Osteoblast (primary cell): ENCODE measurements around the gene CCDC87. TPM values are rescaled to one million over a fixed set of nuclear protein-coding genes. Genes with fewer than 3 reads are reported as not detected.

Source experiments
- DNase-seq: peaks from one replicate; pipeline ENCODE4 v3.0.0; 2011; ENCODE audit warnings: low spot score, mixed read lengths; ENCODE audit not compliant: insufficient read length; ENCODE audit errors: missing footprints
- H2AFZ ChIP-seq: 2 replicates; pipeline ENCODE4 v1.6.0; 2011; ENCODE audit warnings: mild to moderate bottlenecking, low read length
- H3K27ac ChIP-seq: 2 replicates; pipeline ENCODE4 v1.5.1; 2011; ENCODE audit warnings: mild to moderate bottlenecking, low read depth, low read length, moderate library complexity
- H3K27me3 ChIP-seq: 2 replicates; pipeline ENCODE4 v1.6.0; 2012; ENCODE audit warnings: mild to moderate bottlenecking, control low read depth, inconsistent platforms, low read length, moderate library complexity; ENCODE audit not compliant: insufficient read depth
- H3K36me3 ChIP-seq: 2 replicates; pipeline ENCODE4 v1.5.1; 2011; ENCODE audit warnings: mild to moderate bottlenecking, low read length, control low read depth, moderate library complexity; ENCODE audit not compliant: insufficient read depth
- H3K4me1 ChIP-seq: 2 replicates; pipeline ENCODE4 v1.5.1; 2011; ENCODE audit warnings: mild to moderate bottlenecking, low read length, control low read depth, moderate library complexity; ENCODE audit not compliant: insufficient read depth
- H3K4me2 ChIP-seq: 2 replicates; pipeline ENCODE4 v1.6.0; 2011; ENCODE audit warnings: mild to moderate bottlenecking, low read length; ENCODE audit not compliant: insufficient read depth
- H3K4me3 ChIP-seq: fragments of 200-600 bp; sonication (generic); 3 replicates; pipeline ENCODE4 v1.5.1; 2012; ENCODE audit warnings: mild to moderate bottlenecking, low read length, inconsistent platforms; ENCODE audit not compliant: insufficient read depth
- H3K79me2 ChIP-seq: 2 replicates; pipeline ENCODE4 v1.6.0; 2012; ENCODE audit warnings: mild to moderate bottlenecking, low read length, control low read depth, inconsistent platforms; ENCODE audit not compliant: insufficient read depth
- H3K9me3 ChIP-seq: 2 replicates; pipeline ENCODE4 v1.5.1; 2011; ENCODE audit warnings: low read depth, low read length, control low read depth
- H4K20me1 ChIP-seq: 2 replicates; pipeline ENCODE4 v1.6.0; 2012; ENCODE audit warnings: mild to moderate bottlenecking, low read length, control low read depth; ENCODE audit not compliant: insufficient read depth
- CTCF ChIP-seq: IDR thresholded peaks from 2 replicates; pipeline ENCODE4 v1.5.1; 2011; ENCODE audit warnings: mild to moderate bottlenecking, low read depth, low read length, moderate library complexity; ENCODE audit errors: extremely low read depth
- total RNA-seq: library from RNA; depleted of rRNA; stranded (reverse); fragments of >200 nt; gene quantifications from 2 replicates; pipeline ENCODE4 v1.2.3, GENCODE V29; 2012

Gene CCDC87
- total RNA-seq, 1 donor: 1.1 TPM

GRCh38 chr11:66628061-66628603 is 35.3 kb upstream of the CCDC87 start:
- H4K20me1 ChIP-seq: peaks cover 80% of the 10 kb centered on the region
- no peak overlapping the region for H2AFZ ChIP-seq
- H3K36me3 ChIP-seq: peaks cover 87% of the 10 kb centered on the region
- H3K79me2 ChIP-seq: peaks cover 100% of the 10 kb centered on the region
- H3K4me1 ChIP-seq: peaks cover 6% of the 10 kb centered on the region
- H3K9me3 ChIP-seq: no peaks in the 10 kb centered on the region
- H3K4me2 ChIP-seq: no peak overlapping the region
- H3K4me3 ChIP-seq: no peak overlapping the region
- DNase-seq: no peak
- H3K27me3 ChIP-seq: no peaks in the 10 kb centered on the region
- no peak overlapping the region for H3K27ac ChIP-seq
- no peak for TF ChIP-seq CTCF

- TF ChIP-seq CTCF: no peak
- Histone ChIP-seq H3K27ac (no peak overlapping the region), H3K79me2 (peaks cover 100% of the 10 kb centered on the region), H3K36me3 (peaks cover 92% of the 10 kb centered on the region), H3K27me3 (no peaks in the 10 kb centered on the region), H3K4me1 (peaks cover 6% of the 10 kb centered on the region), H3K4me3 (no peak overlapping the region), H3K9me3 (no peaks in the 10 kb centered on the region), H3K4me2 (no peak overlapping the region), H4K20me1 (peaks cover 87% of the 10 kb centered on the region), H2AFZ (no peak overlapping the region)
- no peak for DNase-seq
Observed at GRCh38 chr11:66626926-66627325, 34.1 kb upstream of the CCDC87 start.

- no peak for DNase-seq
- Histone ChIP-seq H3K79me2 (peaks cover 100% of the 10 kb centered on the region), H3K36me3 (peaks cover 88% of the 10 kb centered on the region), H3K4me3 (no peak overlapping the region), H3K27me3 (no peaks in the 10 kb centered on the region), H3K9me3 (no peaks in the 10 kb centered on the region), H2AFZ (no peak overlapping the region), H3K4me1 (peaks cover 6% of the 10 kb centered on the region), H4K20me1 (peaks cover 89% of the 10 kb centered on the region), H3K4me2 (no peak overlapping the region), H3K27ac (no peak overlapping the region)
- TF ChIP-seq CTCF: no peak
Observed at GRCh38 chr11:66626382-66626781, 33.5 kb upstream of the CCDC87 start.

- no peak overlapping the region for H3K4me2 ChIP-seq
- TF ChIP-seq CTCF: no peak
- H2AFZ ChIP-seq: no peak overlapping the region
- peak overlapping the region; percentile 32 for H3K27ac ChIP-seq
- peaks cover 96% of the 10 kb centered on the region for H4K20me1 ChIP-seq
- H3K4me3 ChIP-seq: no peak overlapping the region
- peaks cover 92% of the 10 kb centered on the region for H3K36me3 ChIP-seq
- DNase-seq: no peak
- peaks cover 10% of the 10 kb centered on the region for H3K4me1 ChIP-seq
- no peaks in the 10 kb centered on the region for H3K27me3 ChIP-seq
- peaks cover 100% of the 10 kb centered on the region for H3K79me2 ChIP-seq
- H3K9me3 ChIP-seq: no peaks in the 10 kb centered on the region
Observed at GRCh38 chr11:66625752-66626149, 32.9 kb upstream of the CCDC87 start.
